GM21717 (cell line): ENCODE results near the gene CMTR1.
"Not testable (repeated sequence)": the region's sequence is repeated elsewhere in the genome, so short reads cannot be mapped to it uniquely, and the experiment has no call there.

ENCODE experiments used
- ATAC-seq: cut with Tn5 transposase; IDR thresholded peaks from one replicate; pipeline ENCODE4 v1.9.1; 2021; ENCODE audit warnings: mild to moderate bottlenecking, moderate library complexity; ENCODE audit not compliant: unreplicated experiment

Gene CMTR1, protein sequence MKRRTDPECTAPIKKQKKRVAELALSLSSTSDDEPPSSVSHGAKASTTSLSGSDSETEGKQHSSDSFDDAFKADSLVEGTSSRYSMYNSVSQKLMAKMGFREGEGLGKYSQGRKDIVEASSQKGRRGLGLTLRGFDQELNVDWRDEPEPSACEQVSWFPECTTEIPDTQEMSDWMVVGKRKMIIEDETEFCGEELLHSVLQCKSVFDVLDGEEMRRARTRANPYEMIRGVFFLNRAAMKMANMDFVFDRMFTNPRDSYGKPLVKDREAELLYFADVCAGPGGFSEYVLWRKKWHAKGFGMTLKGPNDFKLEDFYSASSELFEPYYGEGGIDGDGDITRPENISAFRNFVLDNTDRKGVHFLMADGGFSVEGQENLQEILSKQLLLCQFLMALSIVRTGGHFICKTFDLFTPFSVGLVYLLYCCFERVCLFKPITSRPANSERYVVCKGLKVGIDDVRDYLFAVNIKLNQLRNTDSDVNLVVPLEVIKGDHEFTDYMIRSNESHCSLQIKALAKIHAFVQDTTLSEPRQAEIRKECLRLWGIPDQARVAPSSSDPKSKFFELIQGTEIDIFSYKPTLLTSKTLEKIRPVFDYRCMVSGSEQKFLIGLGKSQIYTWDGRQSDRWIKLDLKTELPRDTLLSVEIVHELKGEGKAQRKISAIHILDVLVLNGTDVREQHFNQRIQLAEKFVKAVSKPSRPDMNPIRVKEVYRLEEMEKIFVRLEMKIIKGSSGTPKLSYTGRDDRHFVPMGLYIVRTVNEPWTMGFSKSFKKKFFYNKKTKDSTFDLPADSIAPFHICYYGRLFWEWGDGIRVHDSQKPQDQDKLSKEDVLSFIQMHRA

GRCh38 chr6:37432916-37433656, at the start of gene CMTR1:
CMTR1 (plus strand) TSS chr6:37433221; CDS start chr6:37435630, 2,409 bp downstream.
- ATAC-seq, result peak; percentile 81

DNA sequence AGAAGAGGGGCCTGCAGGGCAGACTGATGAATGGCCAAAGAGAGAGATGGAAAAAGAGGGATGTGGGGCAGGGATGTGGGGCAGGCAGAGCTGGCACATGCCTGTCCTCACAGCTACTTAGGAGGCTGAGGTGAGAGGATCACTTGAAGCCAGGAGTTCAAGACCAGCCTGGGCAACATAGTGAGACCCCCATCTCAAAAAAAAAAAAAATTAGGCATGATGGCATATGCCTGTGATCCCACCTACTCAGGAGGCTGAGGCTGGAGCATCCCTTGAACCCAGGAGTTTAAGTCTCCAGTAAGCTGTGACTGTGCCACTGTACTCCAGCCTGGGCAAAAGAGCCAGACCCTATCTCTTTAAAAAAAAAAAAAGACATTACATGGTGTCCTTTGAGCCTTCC, 44.4 kb upstream of the CMTR1 start:
- no peak for ATAC-seq

GRCh38 chr6:37389857-37390256, 43.2 kb upstream of the CMTR1 start:
- ATAC-seq, result no peak

GRCh38 chr6:37391120-37391519, 41.9 kb upstream of the CMTR1 start:
- no peak for ATAC-seq

DNA sequence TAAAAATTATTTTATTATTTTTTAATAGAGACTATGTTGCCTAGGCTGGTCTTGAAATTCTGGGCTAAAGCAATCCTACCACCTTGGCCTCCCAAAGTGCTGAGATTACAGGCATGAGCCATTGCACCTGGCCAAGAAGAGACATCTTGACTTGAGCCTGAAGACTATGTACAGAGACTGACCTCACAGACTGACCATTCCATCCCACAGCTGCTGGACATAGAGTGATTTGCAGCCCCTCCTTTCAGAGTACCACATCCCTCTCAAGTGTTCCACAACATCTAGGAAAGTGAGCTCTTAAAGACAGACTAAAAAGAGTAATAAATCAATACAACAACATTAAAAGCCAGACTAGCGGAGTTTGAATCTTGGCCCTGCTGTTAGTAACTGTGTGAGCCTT, 40.2 kb upstream of the CMTR1 start:
- no peak for ATAC-seq

DNA sequence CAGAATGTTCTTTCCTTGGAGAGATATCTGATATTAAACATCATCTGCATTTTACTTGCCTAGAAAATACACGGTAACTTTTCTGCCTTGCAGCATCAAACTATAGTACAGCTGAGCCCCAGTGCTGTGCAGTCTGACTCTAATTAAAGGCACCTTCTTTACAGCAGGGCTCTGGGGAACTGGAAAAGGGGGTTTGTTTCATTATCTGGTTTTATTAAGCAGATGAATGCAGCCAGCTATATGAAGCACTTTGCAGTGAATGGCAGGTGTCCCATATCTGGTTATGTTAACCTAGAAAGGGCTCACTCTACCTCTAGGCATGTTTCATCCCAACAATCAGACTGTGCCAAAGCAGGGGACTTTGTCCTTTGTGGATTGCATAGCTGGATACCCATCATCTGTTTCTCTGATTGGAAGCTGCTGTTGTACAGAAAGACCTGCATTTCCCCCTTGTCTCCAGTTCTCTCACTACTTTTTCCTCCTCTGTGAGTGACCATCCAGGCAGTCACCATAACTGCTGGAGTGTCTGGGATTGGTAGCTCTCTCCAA, 39.6 kb upstream of the CMTR1 start:
- no peak for ATAC-seq

- no peak for ATAC-seq
Measured at GRCh38 chr6:37396571-37397180, 36.3 kb upstream of the CMTR1 start.

- no peak for ATAC-seq
Measured at GRCh38 chr6:37399131-37399530, 33.9 kb upstream of the CMTR1 start.

DNA sequence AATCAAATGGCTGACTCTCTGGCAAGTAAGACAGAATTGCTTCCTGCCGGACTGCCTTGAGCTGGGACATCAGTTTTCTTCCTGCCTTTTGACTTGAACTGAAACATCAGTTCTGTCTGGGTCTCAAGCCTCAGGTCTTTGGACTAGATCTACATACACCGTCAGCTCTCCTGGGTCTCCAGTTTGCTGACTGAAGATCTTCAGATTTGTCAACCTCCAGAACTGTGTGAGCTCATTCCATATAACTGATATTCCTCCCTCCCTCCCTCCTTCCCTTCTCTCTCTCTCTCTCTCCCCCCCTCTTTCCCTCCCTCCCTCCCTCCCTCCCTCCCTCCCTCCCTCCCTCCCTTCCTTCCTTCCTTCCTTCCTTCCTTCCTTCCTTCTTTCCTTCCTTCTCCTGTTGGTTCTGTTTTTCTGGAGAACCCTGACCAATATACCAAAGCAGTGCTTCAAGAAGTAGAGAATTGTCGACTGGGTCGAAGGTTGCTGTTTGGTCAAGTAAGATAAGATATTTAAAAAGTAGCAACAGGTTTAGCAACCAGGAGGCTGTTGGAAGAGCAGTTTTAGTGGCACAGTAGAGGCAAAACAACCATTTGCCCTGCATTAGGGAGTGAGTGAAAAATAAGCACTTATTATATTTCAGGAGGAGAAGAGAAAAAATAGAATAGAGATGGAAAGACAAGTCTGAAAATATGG, 33.1 kb upstream of the CMTR1 start:
- no peak for ATAC-seq

DNA sequence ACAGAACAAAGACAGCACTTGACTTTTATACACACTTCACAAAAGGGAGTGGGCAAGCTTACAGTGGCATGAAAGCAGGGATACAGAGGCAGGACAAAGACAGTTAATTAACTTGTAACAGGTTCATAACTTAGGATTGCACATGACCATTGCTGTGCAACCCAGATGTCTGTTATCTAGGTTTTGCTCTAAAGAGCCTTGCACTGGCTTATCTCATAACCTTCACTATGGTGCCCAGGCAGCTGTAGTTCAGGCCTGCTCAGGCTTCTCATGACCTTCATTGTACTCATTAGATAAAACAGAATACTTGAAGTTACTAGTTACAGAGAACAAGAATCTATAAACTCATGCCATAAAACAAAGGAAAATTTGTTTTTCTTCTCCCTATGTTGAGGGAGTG, 31.4 kb upstream of the CMTR1 start:
- ATAC-seq, result not testable (repeated sequence)

DNA sequence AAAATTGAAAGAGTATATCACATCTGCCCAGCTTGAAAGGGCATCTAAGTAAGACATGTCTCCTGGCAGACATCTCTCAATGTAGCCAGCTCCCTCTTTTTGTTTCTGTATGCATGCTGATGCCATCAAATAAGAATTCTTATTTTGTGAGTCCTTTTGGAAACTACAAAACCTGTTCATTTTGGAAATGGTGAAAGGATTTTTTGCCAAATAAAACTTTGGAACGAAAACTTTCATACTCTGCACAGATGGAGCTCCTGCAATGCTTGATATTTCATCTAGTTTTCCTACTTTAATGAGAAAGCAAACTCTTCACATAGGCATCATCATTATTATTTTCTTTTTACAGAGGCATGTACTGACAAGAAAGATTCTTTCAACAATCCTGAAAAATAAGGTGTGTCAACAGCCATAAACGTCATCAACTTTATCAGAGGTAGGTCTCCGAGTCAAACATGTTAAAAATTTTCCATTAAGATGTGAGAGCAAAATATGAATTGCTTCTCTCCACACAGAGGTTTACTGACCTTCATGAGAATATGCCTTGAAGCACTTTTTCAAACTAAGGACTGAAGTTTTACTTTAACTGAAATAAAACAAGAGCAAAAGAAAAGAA, 26.2 kb upstream of the CMTR1 start:
- no peak for ATAC-seq

- ATAC-seq, result no peak
Measured at GRCh38 chr6:37407948-37408347, 25.1 kb upstream of the CMTR1 start.

- ATAC-seq, result no peak
Measured at GRCh38 chr6:37409501-37409900, 23.5 kb upstream of the CMTR1 start.

DNA sequence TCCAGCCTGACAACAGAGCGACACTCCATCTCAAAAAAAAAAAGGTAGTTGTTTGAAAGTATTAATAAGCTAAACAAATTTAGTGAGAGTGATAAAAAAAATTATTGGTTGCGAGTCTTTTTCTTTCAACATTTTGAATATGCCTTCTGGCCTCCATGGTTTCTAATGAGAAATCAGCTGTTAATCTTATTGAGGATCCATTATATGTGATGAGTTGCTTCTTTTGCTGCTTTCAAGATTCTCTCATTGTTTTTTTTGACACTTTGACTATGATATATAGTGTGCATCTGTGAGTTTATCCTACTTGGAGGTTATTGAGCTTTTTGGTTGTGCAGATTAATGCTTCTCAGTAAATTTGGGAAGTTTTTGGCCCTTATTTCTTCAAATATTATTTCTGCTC, 15.6 kb upstream of the CMTR1 start:
- ATAC-seq, result no peak

DNA sequence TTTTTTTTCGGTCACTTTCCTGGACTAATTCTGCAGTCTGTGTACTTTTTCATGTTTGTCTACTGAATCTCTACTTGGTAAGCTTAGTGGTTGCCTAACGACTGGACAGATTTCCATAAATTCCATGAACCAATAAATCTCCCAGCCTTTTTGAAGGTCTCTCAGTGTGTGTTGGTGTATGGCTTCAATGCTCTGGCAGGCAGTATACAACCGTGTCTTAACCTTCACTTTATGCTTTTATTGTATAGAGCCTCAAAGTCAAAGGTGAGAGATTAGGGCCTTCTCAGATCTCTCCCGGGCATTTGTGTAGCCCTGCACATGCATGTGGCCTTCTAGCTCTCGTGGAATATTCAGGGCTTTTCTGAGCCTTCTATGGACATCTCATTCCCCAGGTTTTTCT, 14.3 kb upstream of the CMTR1 start:
- no peak for ATAC-seq

DNA sequence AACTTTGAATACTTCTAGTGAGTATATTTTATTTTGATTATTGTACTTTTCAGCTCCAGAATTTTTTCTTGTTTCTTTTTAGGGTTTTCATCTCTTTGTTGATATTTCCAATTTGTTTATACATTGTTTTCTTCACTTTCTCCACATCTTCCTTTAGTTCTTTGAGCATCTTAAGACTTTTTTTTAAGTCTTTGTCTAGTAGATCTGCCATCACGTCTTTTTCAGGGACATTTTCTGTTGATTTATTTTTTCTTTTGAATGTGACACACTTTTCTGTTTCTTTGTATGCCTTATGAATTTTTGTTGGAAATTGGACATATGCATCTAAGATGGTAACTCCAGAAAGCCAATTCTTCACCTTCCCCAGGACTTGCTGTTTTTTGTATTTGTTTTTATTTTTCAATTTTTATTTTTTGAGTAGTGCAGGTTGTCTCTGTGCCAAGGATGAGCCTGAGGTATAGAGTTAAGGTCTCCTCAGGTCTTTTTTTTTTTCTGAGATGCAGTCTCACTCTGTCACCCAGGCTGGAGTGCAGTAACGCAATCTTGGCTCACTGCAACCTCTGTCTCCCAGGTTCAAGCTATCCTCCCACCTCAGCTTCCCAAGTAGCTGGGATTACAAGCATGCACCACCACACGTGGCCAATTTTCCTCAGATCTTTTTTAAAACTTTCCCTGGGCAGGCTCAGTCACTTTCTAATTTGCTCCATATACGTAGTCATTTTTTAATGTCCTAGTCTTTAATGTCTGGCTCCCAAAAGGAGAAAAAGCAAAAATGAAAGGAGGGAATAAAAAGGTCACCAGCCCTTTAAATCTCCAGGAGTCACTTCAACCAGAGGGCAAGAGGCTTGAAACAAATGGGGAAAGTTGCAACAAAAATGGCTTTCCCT, 6.7 kb upstream of the CMTR1 start:
- no peak for ATAC-seq

DNA sequence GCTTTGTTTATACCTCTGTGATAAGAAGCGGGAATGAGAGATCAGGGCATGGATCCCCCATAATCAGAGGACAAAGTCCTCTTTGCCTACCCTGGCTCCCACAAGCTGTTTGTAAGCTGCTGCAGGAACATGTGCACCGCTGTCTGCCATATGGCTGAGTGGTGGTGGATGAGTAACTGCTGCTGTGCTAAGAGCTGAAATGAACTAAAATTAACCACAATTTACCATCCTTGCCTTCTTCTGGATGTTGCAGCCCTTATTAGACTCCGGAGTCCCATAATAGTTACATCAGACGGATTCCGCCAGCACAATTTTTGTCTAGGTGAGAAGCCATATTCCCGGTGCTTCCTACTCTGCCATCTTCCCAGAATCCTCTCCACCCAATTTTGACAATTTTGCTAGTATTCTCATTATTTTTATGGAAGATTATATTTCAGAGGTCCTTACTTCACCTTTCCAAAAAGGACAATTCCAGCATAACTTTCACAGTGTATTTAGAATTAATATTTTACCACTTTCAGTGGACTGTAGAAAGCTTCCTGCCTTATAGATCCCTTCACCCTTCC, 6.0 kb upstream of the CMTR1 start:
- ATAC-seq, result no peak

DNA sequence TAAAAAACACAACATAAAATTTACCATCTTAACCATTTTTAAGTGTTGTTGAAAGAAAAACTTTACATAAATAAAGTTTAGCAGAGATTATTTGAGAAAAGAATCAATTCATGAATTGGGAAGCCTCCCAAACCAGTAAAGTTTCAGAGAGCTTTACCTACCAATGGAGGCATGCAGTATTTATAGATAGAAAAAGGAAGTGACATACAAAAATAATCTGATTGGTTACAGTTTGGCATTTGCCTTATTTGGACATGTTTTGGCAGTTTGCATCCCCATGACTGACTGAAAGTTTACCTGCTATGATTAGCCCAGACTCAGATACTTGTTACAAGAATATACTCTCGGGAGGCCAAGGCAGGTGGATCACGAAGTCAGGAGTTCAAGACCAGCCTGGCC, 3.7 kb upstream of the CMTR1 start:
- no peak for ATAC-seq

DNA sequence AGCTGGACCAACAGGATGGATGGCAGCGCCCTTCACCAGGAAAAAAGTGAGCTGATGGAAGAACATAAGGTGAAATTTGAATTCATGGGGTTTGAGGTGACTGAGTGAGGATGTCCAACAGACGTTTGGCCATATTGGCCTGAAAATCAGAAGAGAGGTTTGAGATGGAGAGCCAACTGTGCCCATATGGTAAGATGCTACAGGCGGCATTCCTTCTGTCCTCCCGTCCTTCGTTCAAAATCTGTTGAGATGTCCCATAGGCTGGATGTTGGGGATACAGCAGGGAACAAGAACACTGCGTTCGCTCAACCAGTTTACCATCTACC, 468 bp upstream of the CMTR1 start:
- ATAC-seq, result no peak
